ENCODE measurements around the gene MKNK1.

Gene MKNK1

DNA sequence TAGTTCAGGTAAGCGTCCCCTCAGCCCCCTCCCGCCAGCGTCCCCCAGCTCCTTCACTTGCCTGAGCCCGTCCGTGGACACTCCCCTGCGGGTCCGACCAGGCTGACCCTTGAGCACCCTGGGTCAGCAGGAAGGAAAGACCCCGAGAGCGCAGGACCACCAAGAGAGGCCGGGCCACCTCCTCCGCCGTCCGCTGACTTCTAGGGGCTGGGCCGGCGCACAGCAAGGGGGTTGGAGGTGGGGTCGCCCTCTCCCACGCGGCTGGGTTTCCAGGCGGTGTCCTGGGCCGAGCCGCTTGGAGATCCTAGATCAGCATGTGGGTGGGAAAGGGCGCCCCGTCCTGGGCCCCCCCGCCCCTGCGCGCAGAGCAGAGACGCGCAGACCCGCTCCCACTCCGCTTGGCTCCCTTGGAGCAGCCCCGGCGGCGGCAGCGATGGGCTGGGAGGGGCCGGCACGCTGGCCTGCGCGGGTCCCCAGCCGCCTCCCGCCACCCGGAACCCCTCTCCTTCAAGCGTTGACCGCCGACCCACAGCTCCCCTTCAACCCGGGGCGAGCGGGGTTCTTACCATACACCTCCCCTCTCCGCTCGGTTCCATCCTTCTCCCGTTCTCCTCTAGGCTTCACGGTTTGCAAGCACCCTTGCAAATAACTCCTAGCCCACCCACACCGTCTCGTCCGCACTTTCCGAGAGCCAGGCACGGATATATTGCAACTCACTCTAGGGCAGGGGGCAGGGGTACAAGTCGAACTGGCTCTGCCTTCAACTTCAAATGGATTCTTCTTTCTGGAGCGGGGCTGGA, 60.1 kb downstream of the MKNK1 start:
- POLR2A ChIA-PET, result no interaction called here
- CTCF ChIA-PET, result interaction anchor here (0.8 to 8.6 kb wide), 7 partner anchors 11 to 102 kb away, joined by 3 to 105 read pairs (median 5); no protein-coding TSS in a partner anchor
- no peak overlapping the region for H3K4me3 ChIP-seq (ENCODE audit: low read depth, low read length)
- TF ChIP-seq, protein P1, sequence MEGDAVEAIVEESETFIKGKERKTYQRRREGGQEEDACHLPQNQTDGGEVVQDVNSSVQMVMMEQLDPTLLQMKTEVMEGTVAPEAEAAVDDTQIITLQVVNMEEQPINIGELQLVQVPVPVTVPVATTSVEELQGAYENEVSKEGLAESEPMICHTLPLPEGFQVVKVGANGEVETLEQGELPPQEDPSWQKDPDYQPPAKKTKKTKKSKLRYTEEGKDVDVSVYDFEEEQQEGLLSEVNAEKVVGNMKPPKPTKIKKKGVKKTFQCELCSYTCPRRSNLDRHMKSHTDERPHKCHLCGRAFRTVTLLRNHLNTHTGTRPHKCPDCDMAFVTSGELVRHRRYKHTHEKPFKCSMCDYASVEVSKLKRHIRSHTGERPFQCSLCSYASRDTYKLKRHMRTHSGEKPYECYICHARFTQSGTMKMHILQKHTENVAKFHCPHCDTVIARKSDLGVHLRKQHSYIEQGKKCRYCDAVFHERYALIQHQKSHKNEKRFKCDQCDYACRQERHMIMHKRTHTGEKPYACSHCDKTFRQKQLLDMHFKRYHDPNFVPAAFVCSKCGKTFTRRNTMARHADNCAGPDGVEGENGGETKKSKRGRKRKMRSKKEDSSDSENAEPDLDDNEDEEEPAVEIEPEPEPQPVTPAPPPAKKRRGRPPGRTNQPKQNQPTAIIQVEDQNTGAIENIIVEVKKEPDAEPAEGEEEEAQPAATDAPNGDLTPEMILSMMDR (IDR thresholded peaks at IDR 0.05; ENCODE audit: insufficient read depth, low read length, missing control alignments), result no peak
- no peak for DNase-seq (ENCODE audit: low read depth, low spot score)

DNA sequence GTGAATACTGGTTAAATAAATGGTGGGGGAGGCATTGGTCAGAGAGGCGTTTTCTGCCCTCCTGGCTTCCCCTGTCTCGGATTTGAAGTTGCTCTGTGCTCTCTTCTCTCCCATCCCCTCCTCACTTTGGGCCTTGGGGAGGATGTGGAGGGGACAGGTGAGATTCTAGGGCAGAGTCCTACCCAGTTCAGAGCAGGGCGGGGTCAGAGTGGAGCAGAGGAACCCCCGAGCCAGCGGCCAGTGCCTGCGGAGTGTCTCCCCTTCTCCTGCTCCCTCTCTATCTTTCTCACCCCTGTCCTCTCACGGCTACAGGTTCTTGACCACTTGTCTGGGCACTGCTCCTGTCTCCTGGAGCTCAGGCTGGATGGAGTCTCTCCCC, 60.7 kb downstream of the MKNK1 start:
- no peak overlapping the region for H3K4me3 ChIP-seq (ENCODE audit: low read depth, low read length)
- DNase-seq (ENCODE audit: low read depth, low spot score), result no peak
- TF ChIP-seq, protein P1 (IDR thresholded peaks at IDR 0.05; ENCODE audit: insufficient read depth, low read length, missing control alignments), result no peak
- ChIA-PET POLR2A (no interaction called here), CTCF (interaction anchor here (0.8 to 8.6 kb wide), 7 partner anchors 10 to 101 kb away, joined by 3 to 105 read pairs (median 5); no protein-coding TSS in a partner anchor)

DNA sequence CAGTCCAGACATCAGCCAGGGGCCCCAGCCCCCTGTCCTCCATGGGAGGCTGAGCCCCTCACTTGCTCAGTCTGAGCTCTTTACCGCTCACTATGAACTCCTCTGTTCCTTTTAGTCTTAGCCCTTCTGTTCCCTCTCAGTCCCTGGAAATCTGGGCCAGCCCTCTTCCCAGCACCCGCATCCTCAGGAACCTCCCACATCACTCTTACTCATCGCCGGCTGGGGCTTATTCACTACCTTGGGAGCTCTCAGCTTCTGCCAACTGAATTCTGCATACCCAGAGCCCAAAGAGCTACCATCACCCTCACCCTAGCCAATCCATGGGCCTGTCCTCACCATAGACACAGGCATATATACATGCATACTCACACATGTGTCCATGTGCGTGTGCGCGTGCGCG, 64.1 kb downstream of the MKNK1 start:
- ChIA-PET CTCF (interaction anchor here (0.9 to 8.6 kb wide), 10 partner anchors 8 to 185 kb away, joined by 3 to 105 read pairs (median 9); partner anchors contain the start of gene KNCN), POLR2A (no interaction called here)
- H3K4me3 ChIP-seq (ENCODE audit: low read depth, low read length), result no peak overlapping the region
- TF ChIP-seq, protein P1 (IDR thresholded peaks at IDR 0.05; ENCODE audit: insufficient read depth, low read length, missing control alignments), result no peak
- no peak for DNase-seq (ENCODE audit: low read depth, low spot score)

DNA sequence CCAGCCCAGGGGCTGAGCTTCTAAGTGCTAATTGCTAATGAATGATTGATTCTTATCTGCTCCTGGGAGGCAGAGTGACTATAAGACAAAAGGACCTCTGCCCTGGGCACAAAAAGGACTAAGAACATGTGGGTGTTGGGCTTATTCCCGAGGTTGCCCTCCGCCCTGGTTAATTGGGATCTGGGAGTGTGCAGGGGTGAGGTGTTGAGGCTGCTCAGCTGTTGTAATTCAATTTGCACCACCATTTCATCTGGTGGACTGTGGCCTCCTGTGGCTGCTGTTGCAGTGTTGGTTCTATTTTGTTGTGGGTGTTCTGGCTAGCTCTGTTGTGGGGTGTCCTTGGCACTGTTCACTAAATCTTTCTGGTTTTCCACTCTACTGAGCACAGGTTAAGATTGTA, 65.9 kb downstream of the MKNK1 start:
- no peak overlapping the region for H3K4me3 ChIP-seq (ENCODE audit: low read depth, low read length)
- no peak for DNase-seq (ENCODE audit: low read depth, low spot score)
- POLR2A ChIA-PET, result no interaction called here
- TF ChIP-seq, protein P1 (IDR thresholded peaks at IDR 0.05; ENCODE audit: insufficient read depth, low read length, missing control alignments), result no peak
- CTCF ChIA-PET, result interaction anchor here (1.0 to 8.6 kb wide), 9 partner anchors 10 to 187 kb away, joined by 3 to 105 read pairs (median 6); no protein-coding TSS in a partner anchor

DNA sequence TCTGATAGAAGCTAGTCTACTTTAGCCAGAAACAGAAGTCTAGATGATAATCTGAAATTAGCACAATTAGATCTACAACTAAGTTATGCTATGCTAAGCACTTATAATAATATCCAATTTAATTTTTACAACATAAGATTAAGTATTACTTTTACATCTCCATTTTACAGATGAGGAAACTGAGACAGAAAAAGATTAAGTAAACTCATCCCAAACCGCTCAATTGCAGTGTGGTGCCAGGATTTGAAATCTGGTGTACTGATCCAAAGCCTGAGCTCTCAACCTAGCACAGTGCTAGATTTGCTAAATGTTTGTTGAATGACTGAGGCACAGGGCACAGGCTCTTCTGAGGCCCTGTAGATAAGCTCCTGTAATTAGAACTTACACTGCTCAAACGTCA, 66.4 kb downstream of the MKNK1 start:
- no peak overlapping the region for H3K4me3 ChIP-seq (ENCODE audit: low read depth, low read length)
- ChIA-PET POLR2A (no interaction called here), CTCF (interaction anchor here (1.2 to 8.6 kb wide), 8 partner anchors 9 to 188 kb away, joined by 3 to 105 read pairs (median 16); no protein-coding TSS in a partner anchor)
- TF ChIP-seq, protein P1 (IDR thresholded peaks at IDR 0.05; ENCODE audit: insufficient read depth, low read length, missing control alignments), result no peak
- DNase-seq (ENCODE audit: low read depth, low spot score), result no peak

DNA sequence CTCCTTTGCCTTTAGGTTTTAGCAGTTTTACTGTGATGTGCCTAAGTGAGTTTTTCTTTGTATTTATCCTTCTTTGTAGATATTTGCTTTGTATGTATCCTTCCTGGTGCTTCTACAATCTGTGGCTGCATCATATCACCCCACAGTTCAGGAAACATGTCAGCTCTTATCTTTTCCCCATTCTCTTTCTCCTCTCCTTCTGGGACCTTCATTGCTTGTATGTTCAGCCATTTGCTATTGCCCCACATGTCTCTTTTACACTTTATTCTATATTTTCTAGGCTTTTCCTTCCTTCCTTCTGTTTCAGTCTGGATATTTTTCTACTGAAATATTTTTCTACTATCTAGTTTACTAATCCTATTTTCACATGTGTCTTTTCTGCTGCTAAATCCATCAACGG, 67.5 kb downstream of the MKNK1 start:
- CTCF ChIA-PET, result interaction anchor here (1.9 to 11.5 kb wide), 5 partner anchors 8 to 189 kb away, joined by 6 to 429 read pairs (median 70); partner anchors contain the start of gene KNCN

More for the DNA sequence above, 67.5 kb downstream of the MKNK1 start:
- no peak for DNase-seq (ENCODE audit: low read depth, low spot score)
- no peak overlapping the region for H3K4me3 ChIP-seq (ENCODE audit: low read depth, low read length)
- TF ChIP-seq, protein P1 (IDR thresholded peaks at IDR 0.05; ENCODE audit: insufficient read depth, low read length, missing control alignments), result no peak
- POLR2A ChIA-PET, result no interaction called here
